SKM-1 treated with dmso at 0.1 percent for 144 hours (cell line): ENCODE results near the gene ADO.
A peak's percentile ranks its signal among the peaks of the same experiment; 100 is the strongest.

Experiments
- DNase-seq: peaks from one replicate; lab custom pipeline; 2025; ENCODE audit not compliant: unreplicated experiment; lab: John Stamatoyannopoulos, UW

ADO gene

DNA sequence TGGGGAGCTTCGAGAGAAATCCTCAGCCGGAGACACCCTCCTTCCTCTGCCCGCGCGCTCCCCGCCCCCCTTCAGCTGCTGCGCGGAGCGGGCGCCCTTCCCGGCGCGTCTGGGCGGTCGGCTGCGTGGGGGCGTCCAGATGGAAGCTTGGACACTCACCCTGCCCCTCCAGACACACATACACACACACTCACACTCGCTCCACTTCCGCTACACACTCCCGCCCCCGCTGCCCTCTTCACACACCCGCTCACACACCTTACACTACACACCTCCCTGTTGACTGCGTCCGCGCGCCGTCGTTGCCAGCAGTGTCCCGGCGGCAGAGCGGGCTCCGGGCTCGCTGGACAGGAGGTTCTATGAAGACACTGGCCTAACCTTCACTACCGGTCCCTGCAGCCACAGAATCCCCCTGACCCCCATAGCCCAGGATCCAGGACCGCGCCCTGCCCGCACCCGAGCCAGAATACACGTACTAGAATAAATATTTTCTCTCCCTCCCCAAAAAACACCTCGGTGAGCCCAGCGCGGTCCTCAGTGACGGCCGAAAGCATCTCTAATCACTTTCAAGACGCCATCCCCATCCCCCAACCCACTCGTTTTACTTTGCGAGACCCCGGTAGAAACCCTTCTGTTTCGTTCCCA, 12.7 kb downstream of the ADO start:
- no peak for DNase-seq

DNA sequence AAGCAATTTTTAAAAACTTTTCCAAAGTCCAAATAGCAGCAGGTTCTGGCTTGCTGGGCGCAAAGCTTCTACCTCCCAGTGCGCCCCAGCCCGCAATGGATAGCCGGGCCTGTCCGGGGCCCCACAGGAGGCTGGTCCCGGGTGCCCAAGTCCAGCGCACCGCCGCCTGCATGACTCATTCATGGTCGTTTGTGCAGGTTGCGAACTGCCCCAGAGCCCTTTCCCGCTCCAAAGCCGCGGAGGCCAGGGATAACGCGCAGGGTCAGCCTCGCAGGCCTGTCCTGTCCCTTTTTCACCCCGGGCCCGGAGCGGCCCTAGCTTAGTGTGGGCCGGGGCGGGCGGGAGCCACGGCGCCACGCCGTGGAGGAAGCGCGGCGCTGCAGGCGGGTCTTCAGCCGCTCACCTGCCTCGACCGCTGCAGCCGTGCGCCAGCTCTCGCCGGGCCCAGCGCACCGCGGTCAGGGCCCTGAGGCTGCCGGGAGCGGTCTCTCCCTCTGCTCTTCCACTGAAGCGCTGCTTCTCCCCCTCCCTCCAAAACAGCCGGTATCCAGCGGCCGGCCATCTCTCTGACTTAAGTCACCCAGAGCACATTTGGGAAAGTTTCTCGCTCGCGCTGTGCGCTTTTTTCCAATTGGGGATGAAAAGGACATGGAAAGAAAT, 13.4 kb downstream of the ADO start:
- peak; percentile 61 for DNase-seq

DNA sequence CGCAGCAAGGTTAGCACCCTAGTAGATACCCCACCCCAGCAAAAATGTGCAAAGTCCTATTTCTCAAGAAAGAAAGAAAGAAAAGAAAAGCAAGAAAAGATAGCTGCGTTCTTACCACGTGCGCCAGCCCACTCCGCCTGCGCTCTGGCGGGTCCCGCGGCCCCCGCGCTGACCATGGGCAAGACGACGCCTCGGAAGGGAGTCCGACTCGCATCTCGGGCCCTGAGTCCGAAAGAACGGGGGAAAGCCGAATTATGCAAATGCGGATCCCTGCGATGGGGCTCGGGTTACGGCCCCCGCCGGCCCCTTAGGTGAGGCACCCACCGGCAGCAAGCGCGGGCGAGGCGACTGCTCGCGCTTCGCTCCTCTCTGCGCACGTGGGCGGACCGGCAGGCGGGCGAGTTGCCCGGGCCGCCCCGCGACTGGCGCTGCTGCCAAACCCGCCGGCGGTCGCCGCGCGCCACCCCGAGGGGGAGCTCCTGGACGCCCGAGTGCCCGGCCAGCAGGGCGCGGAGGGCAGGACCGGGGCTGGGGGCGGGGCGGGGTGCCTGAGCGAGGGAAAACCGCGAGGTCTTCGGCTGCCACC, 14.0 kb downstream of the ADO start:
- DNase-seq = no peak

DNA sequence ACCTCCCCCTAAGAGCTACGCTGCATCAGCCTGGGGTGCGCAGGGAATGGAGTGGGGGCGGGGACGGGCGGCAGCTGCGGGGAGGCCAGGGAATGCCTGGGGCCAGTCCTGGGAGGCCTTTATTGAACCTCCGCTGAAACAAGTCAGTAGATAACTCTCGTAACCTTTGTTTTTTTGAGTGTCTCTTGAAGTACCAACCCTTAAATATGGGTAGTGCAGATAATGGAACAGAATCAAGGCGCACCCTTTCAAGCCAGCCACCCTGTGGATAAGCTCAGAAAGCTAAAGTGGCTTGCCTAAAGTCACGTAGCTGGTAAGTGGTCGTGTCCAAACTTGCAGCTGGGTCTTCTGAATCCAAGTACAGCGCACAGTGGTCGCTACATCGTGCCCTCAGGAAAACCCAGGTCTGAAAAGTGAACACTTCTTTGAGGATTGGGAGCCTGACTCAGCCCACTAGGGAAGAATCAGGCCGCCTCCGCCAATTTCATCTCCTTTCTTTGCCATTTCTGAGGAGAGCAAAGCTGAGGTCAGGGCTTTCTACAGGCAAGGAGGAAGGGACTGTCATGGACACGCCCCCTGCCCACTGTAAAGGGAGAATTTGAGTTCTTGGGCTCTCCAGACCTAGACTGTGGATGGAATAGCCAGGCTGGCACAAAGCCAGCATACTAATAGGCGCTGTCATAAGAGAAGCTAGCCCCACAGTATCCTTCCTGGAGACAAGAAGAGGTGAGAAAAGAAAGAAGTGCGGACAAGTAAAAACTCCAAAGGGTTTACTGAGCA, 14.8 kb downstream of the ADO start:
- no peak for DNase-seq

DNA sequence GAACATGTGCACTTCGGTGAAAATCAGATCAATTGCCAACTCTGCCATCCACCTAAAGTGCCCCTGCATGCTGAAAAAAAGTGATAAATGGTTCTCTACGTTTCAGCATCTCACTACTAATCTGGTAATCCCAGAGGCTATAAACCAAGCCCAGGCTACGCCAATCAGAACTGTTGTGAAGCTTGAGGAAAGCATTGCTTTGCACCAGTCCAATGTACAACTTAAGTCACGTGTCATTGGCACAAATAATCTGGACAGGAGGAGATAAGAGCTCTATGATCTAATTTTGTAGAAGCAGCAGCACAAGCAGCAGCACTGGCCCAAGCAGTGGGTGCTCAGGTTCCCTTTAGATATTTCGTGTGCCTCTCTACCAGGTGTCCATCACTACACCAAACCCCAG, 16.1 kb downstream of the ADO start:
- no peak for DNase-seq

DNA sequence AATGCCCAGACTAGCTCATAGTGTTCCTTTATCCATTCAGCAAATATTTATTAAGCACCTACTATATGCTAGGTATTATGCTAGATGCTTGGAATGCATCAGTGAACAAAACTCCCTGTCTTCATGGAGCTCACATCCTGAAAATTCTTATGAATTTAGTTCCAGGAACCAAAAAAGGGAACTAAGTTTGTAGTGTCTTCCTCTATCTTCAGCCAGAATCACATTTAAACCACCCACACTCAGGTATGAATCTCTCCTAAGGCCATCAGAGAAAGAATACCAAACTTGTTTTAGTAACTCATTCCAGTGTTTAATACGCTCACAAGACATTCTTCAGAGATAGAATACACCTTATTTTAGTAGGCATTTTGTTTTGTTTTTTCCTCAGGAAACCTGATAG, 21.8 kb downstream of the ADO start:
- DNase-seq = no peak

DNA sequence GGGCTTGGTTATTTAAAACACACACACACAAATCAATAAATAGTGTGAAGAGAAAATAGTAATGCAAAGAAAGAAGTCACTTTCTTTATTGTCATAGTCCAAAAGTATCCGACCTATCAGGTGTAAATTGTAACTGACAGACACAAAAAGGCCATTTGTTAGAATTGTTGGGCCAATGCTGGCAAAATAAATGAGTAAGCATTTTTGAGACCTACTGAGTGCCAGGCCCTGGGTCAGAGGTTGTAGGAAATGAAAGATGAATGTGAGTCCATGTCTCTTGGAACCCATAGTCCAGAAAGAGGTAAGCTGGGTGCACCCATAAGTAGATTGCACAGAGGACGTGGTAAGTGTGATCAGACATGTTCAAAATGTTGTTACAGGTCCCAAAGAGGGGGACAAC, 25.1 kb downstream of the ADO start:
- DNase-seq = no peak

DNA sequence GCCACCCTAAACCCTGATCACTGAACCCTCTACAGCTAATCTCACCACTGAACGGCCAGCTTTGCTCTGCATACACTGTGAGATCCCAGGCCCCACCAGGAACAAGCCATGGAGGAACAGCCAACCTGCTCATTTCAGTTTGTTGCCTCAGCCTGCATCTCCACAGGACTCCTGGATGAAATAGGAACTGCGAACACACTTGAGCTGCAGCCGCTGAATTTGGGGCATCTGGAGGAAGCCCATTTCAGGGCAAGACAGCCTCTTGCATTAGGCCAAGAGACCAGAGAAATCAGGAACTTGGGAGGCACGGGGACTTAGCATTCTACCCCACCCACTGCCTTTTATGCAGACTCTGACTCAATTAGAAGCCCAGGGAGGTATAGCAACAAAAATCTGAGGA, 26.2 kb downstream of the ADO start:
- peak; percentile 29 for DNase-seq

DNA sequence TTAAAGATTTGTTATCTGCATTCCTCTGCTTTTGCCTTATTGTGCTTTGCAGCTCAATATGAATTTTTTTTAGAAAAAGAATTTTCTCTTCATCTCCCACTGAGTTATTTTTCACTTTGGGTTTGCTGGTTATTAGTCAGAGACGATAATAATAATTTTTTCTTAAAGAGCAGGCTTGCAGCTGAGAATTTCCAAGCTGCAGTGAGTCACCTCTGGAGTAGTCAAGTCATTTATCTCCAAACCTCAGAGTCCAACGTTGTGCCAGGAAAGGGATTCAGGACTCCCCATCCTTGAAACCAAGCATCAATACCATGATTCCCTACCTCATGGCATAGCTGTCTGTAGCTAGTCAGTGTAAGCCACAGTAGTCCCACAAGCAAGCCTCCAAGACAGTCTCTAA, 26.8 kb downstream of the ADO start:
- no peak for DNase-seq

DNA sequence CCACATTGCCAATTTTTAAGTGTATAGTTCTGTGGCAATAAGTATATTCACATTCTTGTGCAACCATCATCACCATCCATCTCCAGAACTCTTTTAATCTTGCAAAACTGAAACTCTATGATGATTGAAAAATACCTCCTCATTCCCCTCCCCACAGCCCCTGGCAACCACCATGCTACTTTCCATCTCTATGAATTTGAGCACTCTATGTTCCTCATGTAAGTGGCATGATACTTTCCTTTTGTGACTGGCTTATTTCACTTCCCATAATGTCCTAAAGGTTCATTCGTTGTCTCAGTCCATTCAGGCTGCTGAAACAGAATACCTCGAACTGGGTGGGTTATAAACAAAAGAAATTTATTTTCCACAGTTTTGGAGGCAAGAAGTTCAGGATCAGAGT, 35.1 kb downstream of the ADO start:
- no peak for DNase-seq

DNA sequence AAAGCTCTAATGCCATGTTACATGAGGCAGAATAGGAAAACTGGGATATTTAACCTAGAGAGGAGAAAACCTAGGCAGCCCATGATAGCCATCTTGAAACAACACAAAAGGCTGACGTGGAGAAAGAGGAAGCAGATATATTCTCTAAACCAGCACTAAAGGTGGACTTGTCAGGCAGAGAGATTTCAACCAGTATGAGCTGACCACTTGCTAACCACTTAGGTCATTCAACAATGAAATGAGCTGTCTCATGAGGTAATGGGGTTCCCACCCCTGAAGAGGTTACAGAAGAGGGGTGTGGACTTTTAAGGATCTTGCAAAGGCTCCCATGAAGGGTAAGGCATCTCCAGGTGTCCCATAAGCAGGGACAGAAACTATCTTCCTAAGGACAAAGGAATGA, 38.5 kb downstream of the ADO start:
- no peak for DNase-seq

DNA sequence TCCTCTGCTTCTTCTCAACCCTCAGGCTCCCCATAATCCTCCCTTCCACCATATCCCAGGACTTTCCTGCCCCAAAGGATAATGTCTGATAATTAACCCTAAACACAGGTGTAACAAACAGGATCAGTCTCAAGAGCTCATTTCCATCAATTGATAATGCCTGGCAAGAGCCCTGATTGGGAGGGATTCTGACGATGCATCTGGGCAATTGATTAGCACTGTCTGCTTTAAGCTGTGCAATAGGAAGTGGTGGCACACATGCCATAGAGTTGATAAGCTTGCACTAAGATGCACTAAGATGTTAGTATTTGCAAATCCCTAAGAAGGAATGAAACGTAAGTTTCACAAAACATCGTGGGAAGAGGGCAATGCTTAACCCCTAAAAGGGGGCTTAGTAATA, 39.1 kb downstream of the ADO start:
- no peak for DNase-seq

DNA sequence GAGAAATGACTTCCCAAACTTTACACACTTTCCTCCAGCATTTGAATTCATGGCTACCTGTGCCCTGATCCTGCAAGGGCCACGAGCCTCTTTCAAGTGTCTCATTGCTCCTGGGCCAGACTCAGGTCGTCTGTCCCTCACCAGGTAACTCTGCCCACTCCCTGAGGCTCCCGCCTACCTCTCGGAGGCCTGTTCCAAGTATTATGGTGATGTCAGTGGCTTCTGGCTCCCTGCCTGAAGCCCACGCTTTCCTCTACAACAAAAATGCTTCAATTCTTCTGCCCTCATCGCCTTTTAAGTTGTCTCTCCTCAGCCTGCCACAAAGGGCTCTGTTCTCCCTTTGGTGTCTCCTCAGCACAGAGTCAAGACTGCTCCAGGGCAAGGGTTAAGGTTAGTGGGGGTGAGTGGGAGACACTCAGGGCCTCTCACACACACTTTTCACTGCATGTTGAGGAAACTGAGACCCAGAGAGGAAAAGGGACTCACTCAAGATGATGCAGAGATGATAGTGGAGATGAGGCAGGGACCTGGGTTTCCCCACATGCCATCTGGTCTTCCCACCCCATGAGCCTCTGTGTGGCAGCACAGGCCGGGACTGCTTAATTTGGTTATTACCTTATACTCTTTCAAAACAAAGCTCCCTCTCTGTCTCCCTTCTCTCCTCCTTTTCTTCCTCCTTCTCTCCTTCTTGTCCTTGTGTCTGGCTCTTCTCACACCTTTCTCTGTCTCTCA, 39.9 kb downstream of the ADO start:
- DNase-seq = no peak

DNA sequence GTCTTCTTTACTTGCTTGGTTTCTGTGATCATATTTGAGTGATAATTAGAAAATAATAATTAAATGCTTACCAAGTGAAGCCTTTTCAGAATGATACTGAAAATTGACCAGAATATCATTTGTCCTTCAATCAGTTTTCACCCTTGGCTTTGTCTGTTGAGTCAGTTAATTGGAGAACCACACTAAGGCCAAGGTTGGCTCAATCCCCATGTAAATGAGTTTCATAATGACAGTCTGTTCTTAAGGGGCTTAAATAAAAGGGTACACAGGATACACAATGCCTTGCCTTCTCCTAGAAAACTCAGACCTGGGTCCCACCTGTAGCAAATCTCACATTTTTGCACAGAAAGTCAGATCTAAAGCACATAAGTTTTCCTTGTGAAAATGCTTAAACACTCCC, 42.9 kb downstream of the ADO start:
- no peak for DNase-seq

DNA sequence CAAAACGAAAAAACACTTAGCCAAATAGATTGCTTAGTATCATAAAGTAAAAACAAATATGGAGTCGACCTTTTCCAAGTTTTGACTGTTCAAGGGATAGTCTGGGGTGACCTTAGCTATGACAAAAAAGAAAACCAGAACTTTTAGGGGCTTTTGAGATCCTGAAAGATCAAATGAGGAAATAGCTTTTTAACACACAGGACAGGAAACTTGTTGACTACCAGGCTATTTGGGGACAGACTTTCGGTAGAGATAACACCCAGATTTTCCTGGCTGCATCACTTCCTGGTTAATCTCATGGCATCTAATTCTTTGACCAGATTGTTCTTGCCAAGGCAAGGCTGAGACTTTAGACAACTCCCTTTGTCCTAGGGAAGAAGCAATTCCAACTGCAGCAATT, 46.1 kb downstream of the ADO start:
- no peak for DNase-seq

DNA sequence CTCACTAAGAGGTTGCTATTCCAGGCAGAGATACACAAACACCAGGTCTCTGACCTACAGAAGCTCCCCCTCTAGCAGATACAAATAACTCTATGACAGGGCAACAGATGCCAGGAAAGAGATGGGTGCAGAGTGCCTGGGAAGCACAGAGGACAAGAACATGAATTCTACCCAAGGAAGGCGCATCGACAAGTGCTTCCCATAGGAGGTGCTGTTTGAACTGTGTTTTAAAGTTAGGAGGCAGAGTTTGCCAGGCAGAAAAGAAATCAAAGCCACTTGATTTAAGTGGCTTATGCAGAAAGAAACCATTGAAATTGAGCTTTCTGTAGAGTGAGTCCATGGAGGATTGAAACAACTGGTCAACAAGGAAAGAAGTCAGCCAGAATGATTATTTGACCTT, 46.9 kb downstream of the ADO start:
- peak; percentile 20 for DNase-seq

DNA sequence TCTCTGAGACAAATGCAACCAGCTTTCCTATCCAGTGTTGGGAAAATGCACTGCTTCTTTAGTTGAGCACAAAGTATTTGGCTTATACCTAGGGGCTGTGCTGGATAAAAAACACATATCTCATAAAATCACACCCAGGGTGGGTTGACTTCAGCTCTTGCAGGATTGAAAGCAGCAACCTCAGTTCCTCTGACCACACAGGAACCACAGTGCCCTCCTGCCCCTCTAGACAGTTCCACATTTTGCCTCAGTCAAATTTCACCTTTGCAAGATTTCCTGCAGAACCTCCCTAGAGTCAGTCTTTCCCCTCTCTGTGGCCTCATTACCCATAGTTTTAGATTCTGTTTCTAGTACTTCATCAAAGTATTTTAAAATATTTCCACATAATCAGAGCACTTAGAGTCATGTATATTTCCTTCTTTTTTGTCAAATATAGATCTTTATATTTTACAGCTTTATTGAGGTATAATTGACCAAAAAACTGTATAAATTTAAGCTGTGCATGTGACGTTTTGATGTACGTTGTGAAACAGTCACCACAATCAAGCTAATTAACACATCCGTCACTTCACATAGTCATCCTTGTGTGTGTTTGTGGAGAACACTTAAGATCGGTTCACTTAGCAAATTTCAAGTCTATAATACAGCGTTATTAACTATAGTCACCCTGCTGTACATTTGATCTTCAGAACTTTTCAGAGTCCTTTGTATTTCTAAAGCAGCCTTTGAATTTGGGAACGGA, 48.6 kb downstream of the ADO start:
- peak; percentile 56 for DNase-seq

DNA sequence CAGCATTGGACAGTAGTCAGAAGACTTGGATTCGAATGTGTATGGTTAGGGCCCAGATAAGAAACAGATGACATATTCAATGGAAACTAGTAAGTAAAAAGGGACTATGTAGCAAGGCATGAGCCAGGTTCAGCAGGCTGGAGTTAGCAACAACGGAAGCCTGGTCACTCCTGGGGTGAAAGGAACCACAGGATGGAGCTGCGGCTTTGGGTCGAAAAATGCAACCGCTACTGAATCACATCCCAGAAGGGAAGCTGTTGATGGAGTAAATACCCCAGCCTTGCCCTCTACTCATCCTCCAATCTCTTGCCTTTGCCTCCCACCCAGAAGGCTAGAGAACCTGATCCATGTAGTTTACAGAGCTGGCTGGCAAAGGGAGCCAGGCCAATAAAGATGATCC, 49.2 kb downstream of the ADO start:
- DNase-seq = peak; percentile 67

DNA sequence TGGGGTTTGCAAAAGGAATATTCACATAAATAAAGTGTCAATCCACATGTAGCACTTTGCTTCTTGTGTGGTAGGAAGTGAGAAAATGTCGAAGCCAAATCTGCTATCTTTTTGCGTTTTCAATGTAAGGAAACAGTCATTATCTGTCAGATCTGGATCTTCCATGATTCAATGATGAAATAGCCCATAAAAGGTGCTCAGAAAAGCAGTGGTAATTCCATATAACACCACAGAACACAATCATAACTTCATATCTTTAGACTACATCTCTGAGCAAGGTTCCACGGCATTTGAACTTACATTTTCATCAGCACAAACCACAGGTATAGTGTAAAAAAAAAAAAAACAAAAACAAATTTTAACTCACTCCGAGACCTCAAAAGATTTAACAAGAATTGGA, 51.5 kb downstream of the ADO start:
- DNase-seq = no peak
